NCI-H69 (cell line): Measurements from ENCODE around the gene COX6A2.

Source experiments
- DNase-seq: peaks from one replicate; lab custom pipeline; 2025; lab: John Stamatoyannopoulos, UW

COX6A2 gene

GRCh38 chr16:31410082-31410481 is 18.1 kb downstream of the COX6A2 start:
- DNase-seq: no peak

- no peak for DNase-seq
These were observed 18.7 kb downstream of the COX6A2 start for GRCh38 chr16:31409433-31409832.

GRCh38 chr16:31407406-31407805 is 20.8 kb downstream of the COX6A2 start:
- DNase-seq: no peak

GRCh38 chr16:31404353-31405064 is 23.7 kb downstream of the COX6A2 start:
- no peak for DNase-seq

GRCh38 chr16:31403590-31404352 is 24.4 kb downstream of the COX6A2 start:
- no peak for DNase-seq

GRCh38 chr16:31402687-31403086 is 25.5 kb downstream of the COX6A2 start:
- no peak for DNase-seq

- no peak for DNase-seq
These were observed 26.7 kb downstream of the COX6A2 start for GRCh38 chr16:31401436-31401835.

- DNase-seq: no peak
These were observed 28.0 kb downstream of the COX6A2 start for GRCh38 chr16:31400191-31400590.

- no peak for DNase-seq
These were observed 30.5 kb downstream of the COX6A2 start for GRCh38 chr16:31397701-31398100.

GRCh38 chr16:31397096-31397660 is 31.0 kb downstream of the COX6A2 start:
- no peak for DNase-seq

GRCh38 chr16:31395647-31396046 is 32.5 kb downstream of the COX6A2 start:
- DNase-seq: no peak

- no peak for DNase-seq
These were observed 35.1 kb downstream of the COX6A2 start, which contains the start of gene ITGAD for GRCh38 chr16:31393056-31393455. Gene ITGAD, plus strand, starts transcription at chr16:31393335. Its CDS starts 26 bp downstream, at chr16:31393361.

GRCh38 chr16:31390504-31391041 is 37.6 kb downstream of the COX6A2 start:
- DNase-seq: no peak

- no peak for DNase-seq
These were observed 39.6 kb downstream of the COX6A2 start for GRCh38 chr16:31388535-31388934.

GRCh38 chr16:31386157-31386984 is 41.8 kb downstream of the COX6A2 start:
- peak; percentile 36 for DNase-seq

- no peak for DNase-seq
These were observed 42.5 kb downstream of the COX6A2 start for GRCh38 chr16:31385680-31386079.

- DNase-seq: peak; percentile 62
These were observed 45.5 kb downstream of the COX6A2 start for GRCh38 chr16:31382485-31383161.

GRCh38 chr16:31380201-31380600 is 48.0 kb downstream of the COX6A2 start:
- DNase-seq: no peak
